ENCODE results near the gene ARFRP1.
"Not testable (repeated sequence)": the region's sequence is repeated elsewhere in the genome, so short reads cannot be mapped to it uniquely, and the experiment has no call there.

ARFRP1 gene

DNA sequence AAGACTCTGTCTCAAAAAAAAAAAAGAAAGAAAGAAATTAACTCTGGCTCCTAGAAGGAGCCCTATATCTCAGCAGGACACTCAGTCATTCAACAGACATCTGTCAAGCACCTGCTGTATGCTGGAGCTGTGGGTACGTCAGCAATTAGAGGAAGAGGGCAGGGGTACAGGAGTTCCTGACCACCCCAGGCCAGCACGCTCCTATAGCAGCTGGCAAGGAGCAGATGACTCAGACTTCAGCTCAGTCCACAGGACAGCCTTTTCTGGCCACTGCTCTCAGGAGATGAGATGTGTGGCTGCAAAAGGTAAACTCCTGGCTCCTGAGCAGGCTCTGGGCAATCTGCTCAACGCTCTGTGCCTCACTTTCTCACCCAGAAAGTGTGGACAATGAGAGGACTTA lies 51.3 kb downstream of the ARFRP1 start:
- DNase-seq (ENCODE audit: low read depth in 3 of 3): no peak

DNA sequence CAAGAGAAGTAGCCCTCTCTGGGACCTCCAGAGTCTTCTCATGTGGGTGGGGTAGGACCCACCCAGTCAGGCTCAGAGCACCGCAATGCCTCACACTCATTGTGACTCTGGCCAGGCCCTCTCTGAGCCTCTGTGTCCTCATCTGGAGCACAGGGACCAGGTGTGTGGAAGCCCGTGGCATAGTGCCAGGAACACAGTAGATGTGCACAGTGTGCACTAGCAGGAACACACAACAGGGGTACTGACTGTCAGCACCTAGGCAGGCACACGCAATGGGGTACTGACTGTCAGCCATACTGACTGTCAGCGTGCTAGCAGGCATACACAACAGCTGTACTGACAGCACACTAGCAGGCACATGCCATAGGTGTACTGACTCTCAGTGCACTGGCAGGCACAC lies 52.5 kb downstream of the ARFRP1 start:
- no peak for DNase-seq (ENCODE audit: low read depth in 3 of 3)

GRCh38 chr20:63653974-63654668 lies 53.7 kb downstream of the ARFRP1 start:
- no peak for DNase-seq (ENCODE audit: low read depth in 3 of 3)

- peak; percentile 43 to 47 (median 46) for DNase-seq (ENCODE audit: low read depth in 3 of 3)
Observed at GRCh38 chr20:63653041-63653973, 54.5 kb downstream of the ARFRP1 start, which contains the start of gene STMN3. TSS of gene STMN3 (minus strand) at chr20:63653424. CDS start at chr20:63653345, 79 bp downstream.

- peak in 1 of 3 experiments; percentile 33 for DNase-seq (ENCODE audit: low read depth in 3 of 3)
Observed at GRCh38 chr20:63652192-63652980, 55.4 kb downstream of the ARFRP1 start.

DNA sequence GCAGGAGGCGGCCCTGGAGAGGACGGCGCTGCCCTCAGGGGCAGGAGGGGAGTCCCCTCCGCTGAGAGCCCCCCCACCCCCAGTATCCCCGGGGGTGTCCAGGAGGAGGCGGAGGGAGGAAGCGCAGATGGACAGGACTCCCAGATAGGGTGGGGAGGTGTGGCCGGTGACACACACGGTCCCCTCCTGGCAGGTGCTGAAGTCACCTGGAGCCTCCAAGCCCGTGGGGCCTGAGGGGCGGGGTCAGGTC lies 55.9 kb downstream of the ARFRP1 start:
- DNase-seq (ENCODE audit: low read depth in 3 of 3): no peak

DNA sequence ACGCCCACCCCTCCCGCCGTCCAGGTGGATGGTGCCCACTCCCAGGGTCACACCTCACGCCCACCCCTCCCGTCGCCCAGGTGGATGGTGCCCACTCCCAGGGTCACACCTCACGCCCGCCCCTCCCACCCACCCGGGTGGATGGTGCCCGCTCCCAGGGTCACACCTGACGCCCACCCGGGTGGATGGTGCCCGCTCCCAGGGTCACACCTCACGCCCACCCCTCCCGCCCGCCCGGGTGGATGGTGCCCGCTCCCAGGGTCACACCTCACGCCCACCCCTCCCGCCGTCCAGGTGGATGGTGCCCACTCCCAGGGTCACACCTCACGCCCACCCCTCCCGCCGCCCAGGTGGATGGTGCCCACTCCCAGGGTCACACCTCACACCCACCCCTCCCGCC lies 57.3 kb downstream of the ARFRP1 start:
- not testable (repeated sequence) for DNase-seq (ENCODE audit: low read depth in 3 of 3)

GRCh38 chr20:63648895-63649589 lies 58.7 kb downstream of the ARFRP1 start:
- DNase-seq (ENCODE audit: low read depth in 3 of 3): no peak

Data from stimulated activated CD4-positive, alpha-beta T cell treated with anti-CD3 and anti-CD28 coated beads, TNF-alpha, amount 100 ng/mL, for 4 hours (primary cell).